IPS DF 19.7 (cell line): ENCODE results near the gene HRH3.

Experiments used
- DNase-seq: peaks from one replicate; pipeline ENCODE4 v3.0.0-alpha.2; 2013; ENCODE audit warnings: low read depth, low spot score

The HRH3 gene

GRCh38 chr20:62215020-62215990, 4.8 kb downstream of the HRH3 start:
- no peak for DNase-seq

GRCh38 chr20:62214067-62214466, 6.0 kb downstream of the HRH3 start:
- DNase-seq, result no peak

DNA sequence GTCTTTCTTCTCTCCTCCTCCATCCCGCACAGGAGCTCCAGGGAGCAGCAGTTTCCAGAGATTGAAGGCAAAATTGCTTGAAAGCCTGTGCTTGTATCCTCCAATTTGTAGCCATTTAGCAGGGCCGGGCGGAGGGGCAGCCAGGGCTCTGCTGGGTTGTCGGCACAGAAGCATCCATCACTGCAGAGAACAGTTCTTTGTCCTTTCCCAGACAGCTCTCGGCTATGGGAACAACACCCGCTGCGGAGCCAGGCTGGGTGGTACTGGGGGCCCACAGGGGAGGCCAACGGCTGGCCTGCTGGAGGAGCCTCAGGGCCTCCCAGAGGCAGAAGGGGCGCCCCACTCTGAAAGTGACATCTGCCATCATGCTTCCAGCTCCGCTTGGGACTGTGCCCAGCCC, 7.8 kb downstream of the HRH3 start:
- DNase-seq, result no peak

- DNase-seq, result no peak
These were observed 8.2 kb downstream of the HRH3 start for GRCh38 chr20:62211769-62212288.

DNA sequence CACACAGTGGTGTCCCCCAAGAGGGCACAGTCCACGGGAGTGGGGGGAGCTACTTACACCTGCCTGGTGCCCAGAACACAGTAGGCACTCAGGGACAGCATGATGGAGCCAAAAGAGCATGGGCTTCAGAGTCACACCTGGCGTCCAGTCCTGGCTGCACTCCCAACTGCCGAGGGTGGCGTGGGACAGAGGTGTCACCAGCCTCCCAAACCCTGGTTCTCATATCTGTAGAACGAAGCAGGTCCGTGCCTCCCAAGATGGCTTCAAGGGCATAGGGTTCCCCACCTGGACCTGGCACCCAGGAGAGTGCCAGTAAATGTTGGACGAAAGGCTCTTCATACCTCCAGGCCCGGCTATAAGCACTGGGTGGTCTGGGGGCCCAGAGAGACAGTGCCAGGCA, 8.9 kb downstream of the HRH3 start:
- no peak for DNase-seq

DNA sequence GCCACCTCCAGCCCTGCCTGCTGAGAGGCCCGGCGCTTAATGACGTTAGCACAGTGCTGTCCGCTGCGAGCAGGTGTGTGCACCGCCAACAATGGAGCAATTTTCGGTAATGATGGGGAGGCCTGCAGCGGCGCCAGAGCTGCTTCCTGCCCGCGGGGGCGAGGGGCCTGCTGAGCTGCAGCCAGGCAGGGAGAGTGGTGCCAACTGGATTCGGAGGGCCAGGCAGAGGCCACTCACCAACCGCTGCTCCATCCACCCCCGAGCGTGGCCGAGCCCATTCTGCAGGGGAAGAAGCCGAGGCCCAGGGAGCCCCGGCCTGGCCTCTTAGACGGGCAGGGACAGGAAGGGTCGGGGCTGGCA, 9.6 kb downstream of the HRH3 start:
- no peak for DNase-seq

DNA sequence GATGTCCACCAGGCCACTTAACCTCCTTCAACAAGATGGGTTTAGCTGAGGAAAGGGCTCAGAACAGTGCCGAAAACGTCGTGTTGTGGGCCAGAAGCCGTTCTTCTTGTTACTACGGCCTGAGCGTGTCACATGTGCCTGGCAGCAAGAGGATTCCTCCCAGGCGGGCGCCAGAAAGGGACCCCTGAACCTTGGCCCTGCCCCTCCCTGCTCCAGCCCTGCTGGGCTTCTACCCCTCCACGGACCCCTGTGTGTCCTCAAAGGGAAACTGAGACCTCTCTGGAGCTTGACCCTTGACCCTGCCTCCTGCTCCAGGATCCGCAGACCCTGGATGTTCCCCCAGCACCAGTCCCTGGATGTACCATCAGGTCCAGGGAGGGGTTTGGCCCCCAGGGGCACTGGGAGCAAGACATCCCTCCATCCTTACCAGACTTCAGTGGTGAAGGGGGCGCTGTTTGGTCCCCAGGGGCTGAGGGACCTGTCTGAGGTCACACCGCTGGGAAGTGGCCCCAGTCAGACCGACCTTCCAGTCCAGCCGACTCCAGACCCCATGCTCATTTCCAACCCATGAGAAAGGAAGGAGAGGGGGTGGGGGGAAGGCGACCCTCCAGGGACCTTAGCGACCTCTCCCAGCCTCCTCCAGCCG, 10.1 kb downstream of the HRH3 start:
- no peak for DNase-seq

DNA sequence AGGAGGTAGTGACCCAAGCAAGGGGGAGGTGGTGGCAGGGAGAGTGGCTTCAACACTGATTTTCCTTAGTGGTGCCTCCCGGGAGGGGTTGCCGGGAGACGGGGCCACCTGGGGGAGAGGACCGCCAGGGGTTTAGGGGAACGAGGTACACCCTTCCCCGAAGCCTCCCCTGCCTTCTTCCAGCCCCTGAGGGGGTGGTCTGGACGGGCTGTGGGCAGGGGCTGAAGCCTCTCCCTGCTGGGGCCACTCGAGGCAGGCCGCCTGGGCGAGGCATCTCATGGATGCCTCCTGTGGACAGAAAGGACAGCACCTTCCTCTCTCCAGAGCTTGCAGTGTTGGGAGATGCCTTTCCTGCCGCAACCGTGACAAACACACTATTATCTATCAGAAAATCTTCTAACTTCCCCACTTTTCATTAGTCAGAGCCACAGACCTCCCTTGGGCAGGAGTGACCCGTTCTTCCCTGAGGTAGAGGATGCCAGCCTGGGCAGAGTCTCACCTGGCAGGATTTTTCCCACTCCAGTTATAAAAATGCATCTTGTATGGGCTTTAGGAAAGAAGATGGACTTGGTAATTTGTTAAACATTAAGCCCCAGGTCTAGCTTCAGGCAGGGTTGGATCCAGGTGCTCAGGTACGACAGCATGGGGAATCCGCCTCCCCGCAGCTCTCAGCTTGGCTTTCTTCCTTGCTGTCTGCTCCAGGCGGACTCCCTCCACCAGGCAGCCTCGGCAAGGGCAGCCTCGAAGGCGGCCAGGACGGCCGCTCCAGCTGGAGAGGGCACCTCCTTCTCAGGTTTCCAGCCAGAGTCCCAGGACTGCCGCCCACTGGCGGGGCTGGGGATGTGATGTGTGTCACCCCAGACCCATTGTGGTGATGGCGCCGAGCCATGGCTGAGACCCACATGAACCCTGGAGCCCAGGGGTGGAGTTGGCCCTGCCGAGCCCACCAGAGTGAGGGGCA, 11.0 kb downstream of the HRH3 start:
- no peak for DNase-seq

DNA sequence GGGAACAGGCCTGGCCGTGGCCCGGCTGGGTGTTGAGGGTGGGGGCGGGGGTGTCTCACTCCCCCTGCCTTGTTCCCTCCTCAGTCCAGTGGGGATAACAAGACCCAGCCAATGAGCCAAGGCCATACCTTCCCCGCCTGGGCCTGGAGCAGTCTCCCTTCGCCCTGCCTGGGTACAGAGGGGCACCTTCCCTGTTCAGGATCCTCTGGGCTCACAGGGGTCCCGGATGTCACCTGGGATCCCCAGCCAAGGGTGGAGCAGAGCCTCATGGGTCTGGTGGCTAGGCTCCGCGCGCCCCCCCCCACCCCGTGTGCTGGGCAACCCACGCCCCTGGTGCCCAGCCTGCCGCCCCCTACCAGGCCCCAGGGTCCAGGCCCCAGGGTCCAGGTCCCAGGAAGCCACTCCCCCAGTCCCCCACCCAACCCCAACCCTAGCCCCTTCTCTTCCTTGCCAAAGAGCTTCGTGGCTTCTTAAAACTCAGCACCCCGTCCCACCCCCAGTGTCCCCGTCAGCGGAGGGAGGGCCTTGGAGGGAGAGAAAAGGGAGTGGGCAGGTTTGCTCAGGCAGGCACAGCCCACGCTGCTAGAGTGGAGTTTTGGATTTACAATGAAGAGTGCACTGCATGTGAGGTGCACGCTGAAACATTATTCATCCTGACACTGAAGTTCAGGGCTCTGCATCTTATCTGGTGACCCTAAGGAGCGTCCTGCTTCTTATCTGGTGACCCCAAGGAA, 11.8 kb downstream of the HRH3 start:
- no peak for DNase-seq

DNA sequence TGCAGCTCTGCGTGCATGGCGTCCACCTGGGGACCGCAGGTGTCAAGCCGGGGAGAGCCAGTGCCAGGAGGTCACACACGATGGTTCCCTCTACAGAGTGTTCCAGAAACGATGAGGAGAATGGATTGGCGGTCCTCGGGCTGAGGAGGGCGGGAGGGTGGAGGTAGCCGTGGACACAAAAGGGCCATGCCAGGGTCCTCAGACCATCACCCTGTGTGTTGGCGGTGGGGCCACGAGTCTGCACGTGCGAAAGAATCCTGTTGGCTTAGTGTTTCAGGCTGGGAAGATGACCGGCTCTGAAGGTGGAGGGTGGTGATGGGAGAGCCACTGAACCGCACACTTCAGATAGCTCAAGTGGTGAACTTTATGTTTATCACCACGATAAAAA, 13.7 kb downstream of the HRH3 start:
- no peak for DNase-seq

GRCh38 chr20:62205618-62206387, 14.3 kb downstream of the HRH3 start:
- no peak for DNase-seq

DNA sequence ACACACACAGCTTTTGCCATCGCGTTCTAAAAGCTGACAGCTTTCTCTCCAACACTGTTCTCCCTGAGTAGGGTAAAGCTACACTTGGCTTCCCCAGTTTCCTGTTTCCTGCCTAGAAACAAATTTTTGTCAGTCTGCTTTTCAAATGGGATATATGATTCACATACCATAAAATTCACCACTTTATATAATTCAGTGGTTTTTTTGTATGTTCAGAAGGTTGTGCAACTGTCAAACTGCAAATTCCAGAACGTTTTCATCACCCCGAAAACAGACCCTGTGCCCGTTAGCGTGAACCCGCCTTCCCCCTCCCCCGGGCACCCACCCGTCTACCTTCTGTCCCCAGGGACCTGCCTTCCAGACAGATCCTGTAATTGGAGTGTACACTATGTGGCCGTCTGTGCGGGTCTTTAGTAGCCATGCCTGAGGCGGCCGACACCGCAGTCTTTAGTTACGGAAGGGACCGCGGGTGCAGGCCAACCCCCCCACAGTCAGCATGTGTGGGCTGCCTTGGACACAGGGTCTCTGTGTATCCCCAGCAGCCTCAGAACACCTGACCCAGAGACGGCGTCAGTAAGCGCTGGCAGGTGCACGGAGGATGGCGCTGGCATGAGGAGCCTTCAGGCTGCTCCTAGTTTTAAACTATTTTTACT, 16.6 kb downstream of the HRH3 start:
- DNase-seq, result no peak

DNA sequence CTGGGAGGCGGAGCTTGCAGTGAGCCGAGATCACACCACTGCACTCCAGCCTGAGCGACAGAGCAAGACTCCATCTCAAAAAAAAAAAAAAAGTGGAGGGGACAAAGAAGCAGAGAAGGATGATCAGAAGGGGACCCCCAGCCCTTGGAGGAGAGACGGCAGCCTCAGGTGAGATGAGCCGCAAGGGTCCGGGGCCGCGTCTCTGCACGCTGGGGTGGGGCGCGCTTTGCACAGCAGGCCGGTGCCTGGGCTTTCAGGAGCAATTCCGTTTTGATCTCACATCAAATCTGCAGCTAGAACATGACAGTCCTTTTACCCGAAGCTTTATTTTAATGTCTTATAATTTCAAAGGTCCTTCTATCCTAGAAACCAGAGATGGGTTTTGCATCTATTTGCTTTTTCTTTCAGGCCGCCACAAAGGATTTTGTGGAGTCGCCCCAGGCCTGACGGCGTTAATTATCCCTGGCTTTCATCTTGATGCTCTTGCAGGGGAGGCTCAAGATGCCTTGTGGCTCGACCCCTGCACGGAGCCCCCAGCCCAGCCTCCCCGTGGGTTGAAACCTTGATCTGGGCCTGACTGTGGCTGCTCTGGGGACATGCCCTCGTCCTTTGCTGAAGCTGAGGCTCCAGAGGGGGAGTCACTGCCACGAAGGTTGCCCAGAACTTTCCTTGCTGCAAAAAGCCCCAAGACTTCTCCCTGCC, 17.3 kb downstream of the HRH3 start:
- DNase-seq, result no peak

GRCh38 chr20:62202083-62202395, 18.0 kb downstream of the HRH3 start:
- DNase-seq, result no peak

DNA sequence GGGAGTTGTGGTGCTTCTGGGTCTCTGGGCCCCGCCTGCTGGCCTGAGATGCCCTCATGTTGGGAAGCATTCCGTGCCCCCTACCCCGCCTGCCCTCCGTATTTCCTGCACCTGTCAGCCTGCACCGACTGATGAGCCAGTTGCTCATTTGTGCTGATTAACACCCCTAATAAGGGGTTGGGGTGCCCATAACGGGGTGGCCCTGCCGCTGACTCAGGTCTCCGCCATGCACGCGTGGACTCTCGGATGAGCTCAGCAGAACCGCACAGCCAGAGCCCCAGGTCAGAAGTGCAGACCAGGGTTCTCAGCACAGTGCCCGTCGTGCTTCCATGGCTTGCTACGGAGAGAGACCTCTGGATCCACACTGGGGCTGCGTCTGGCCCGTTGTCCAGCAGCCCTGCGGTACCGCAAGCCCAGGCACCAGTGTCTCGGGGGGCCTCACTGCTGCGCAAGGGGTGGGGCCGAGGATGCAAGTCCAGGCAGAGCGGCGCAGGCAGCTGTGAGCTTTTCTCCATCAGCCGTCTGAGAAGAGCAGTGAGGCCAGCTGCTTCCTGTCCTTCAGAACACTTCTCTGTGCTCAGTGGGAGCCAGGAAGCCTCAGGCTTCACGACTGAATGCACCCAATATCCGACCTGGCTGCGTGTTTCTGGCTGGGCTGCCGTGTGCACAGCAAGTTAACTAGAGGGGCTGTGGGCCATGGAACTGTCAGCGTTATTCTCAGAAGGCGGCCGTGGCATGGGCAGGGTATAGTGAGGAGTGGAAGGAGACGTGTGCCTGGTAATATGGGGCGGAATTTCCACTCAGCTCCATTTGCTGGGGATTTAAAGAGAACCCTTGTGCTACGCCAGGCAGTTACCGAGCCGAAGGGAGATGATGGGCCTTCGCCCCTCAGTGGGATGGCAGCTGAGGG, 18.6 kb downstream of the HRH3 start:
- DNase-seq, result no peak

DNA sequence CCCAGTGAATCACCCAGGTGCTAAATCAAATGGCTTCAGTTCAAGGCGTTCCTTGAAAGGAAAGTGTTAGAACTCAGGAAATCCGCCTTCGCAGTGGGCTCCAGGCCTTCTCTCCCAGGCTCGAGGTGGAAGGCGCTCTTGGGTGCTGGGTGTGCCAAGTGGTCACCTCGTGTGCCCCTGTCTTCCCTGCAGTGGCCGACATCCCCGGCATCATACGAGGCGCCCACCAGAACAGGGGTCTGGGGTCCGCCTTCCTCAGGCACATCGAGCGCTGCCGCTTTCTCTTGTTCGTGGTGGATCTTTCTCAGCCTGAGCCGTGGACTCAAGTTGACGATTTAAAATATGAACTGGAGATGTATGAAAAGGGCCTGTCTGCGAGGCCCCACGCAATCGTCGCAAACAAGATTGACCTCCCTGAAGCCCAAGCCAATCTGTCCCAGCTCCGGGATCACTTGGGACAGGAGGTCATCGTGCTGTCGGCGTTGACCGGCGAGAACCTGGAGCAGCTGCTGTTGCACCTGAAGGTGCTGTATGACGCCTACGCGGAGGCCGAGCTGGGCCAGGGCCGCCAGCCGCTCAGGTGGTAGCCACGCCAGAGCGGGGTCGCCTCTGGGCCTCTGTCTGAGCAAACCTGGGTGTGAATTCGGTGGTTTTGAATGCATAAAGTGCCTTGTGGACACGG, 19.4 kb downstream of the HRH3 start:
- DNase-seq, result no peak

DNA sequence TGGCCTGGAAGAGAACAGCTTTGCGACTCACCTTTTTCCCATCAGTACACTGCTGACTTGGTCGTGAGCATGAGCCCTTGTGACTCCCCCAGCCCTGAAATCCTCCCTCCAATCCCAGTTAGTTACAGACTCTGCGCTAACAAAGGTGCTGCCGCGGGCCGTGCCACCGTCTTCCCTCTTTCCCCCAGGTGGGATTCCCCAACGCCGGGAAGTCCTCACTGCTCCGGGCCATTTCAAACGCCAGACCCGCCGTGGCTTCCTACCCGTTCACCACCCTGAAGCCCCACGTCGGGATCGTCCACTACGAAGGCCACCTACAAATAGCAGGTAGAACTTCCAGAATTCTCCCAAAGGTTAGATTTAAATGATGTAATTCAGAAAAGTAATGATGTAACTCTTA, 21.1 kb downstream of the HRH3 start:
- no peak for DNase-seq

GRCh38 chr20:62198496-62198895, 21.6 kb downstream of the HRH3 start:
- DNase-seq, result no peak
